ACC112 (cell line): ENCODE results near the gene PROSER2.

Experiments
- H2AFZ ChIP-seq: fragments of 200-600 bp; sonication (generic); one replicate; pipeline ENCODE4 v1.6.0; 2017; ENCODE audit warnings: antibody characterized with exemption, low read length; ENCODE audit not compliant: unreplicated experiment
- H3K27ac ChIP-seq: fragments of 200-600 bp; sonication (generic); 2 replicates; pipeline ENCODE4 v1.5.1; 2014; ENCODE audit warnings: low read depth, mild to moderate bottlenecking, antibody characterized with exemption, low read length, moderate library complexity
- H3K27me3 ChIP-seq: fragments of 200-600 bp; sonication (generic); 2 replicates; pipeline ENCODE4 v1.6.1; 2014; ENCODE audit warnings: mild to moderate bottlenecking, antibody characterized with exemption, low read length, moderate library complexity, mixed read lengths; ENCODE audit not compliant: insufficient read depth
- H3K36me3 ChIP-seq: fragments of 200-600 bp; sonication (generic); 2 replicates; pipeline ENCODE4 v1.6.1; 2016; ENCODE audit warnings: mild to moderate bottlenecking, antibody characterized with exemption, low read length, moderate library complexity, mixed read lengths; ENCODE audit not compliant: insufficient read depth
- H3K4me1 ChIP-seq: fragments of 200-600 bp; sonication (generic); one replicate; pipeline ENCODE4 v1.6.1; 2016; ENCODE audit warnings: low read length, mixed read lengths; ENCODE audit not compliant: insufficient read depth, unreplicated experiment, control insufficient read depth
- H3K4me3 ChIP-seq: fragments of 200-600 bp; sonication (generic); 2 replicates; pipeline ENCODE4 v1.5.1; 2014; ENCODE audit warnings: mild to moderate bottlenecking, low read depth, low read length
- H3K79me2 ChIP-seq: fragments of 200-600 bp; sonication (generic); one replicate; pipeline ENCODE4 v1.6.0; 2016; ENCODE audit warnings: low read length; ENCODE audit not compliant: control insufficient read depth, unreplicated experiment, insufficient read depth

PROSER2 gene

DNA sequence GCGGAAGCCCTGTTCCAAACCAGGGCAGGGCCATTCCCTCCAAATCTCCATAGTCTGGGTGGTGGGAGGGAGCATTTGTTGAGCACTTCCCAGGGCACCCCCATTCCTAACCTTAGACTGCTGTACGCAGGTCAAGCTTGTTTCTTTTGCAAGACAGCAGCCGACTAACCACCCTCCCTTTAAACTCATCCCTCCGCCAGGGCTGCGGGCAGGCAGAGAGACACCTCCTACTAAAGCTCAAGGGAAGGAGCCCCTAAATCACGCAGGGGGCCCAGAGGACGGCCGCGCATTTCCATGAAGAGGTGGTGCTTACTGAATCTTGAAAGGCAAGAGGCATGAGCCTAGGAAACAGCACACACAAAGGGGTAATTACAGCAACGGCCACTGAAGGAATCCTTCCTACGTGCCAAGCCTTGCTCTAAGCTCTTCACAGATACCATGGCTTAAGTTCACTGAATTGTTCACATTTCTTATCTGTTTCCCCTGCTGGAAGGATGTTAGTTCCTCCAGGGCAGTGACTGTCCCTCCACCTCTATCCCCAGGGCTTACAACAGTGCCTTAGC, 90.0 kb downstream of the PROSER2 start:
- Histone ChIP-seq H2AFZ (no peak overlapping the region), H3K79me2 (no peaks in the 10 kb centered on the region), H3K4me3 (no peak overlapping the region), H3K27ac (no peak overlapping the region), H3K4me1 (no peaks in the 10 kb centered on the region), H3K27me3 (no peaks in the 10 kb centered on the region), H3K36me3 (no peaks in the 10 kb centered on the region)

DNA sequence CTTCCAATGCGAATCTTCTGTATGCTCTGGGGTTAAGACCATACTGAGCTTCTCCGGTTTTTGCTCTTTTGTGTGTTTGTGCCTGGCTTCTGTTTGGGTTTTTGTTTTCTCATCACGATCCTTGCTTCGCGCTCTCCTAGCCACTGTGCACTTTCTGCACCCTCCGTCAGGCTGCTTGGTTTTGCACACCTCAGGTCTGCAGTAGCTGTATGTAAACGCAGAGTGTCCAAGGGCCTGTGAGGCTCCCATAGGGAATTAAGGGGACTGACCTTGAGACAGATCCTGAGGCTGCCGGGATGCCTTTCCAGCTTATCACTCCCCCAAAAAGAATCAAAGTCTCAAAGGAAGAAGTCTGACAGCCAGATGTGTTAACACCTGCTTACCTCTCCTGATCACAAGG, 95.2 kb downstream of the PROSER2 start:
- no peak overlapping the region for H3K27ac ChIP-seq
- H3K27me3 ChIP-seq = no peaks in the 10 kb centered on the region
- H3K4me1 ChIP-seq = no peaks in the 10 kb centered on the region
- H3K4me3 ChIP-seq = no peak overlapping the region
- H2AFZ ChIP-seq = no peak overlapping the region
- H3K36me3 ChIP-seq = peaks cover 14% of the 10 kb centered on the region
- H3K79me2 ChIP-seq = no peaks in the 10 kb centered on the region

DNA sequence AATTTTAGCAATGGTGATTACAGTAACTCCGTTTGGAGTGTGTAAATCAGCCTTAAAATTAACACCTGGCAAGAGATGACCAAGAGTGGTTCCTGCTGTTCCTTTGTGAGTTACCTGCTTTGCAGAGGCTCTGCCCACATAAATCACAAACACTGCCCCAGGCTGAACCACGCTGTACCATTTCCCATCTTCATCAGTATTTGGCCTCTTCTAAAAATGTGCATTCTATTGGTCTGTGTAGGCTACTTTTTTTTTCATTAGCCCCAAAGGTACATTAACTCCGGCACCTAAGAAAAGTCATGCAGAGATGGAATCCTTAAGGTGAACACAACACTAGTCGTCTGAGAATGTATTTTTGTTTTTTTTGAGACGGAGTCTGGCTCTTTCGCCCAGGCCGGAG, 96.1 kb downstream of the PROSER2 start:
- Histone ChIP-seq H3K4me3 (no peak overlapping the region), H2AFZ (no peak overlapping the region), H3K27me3 (no peaks in the 10 kb centered on the region), H3K4me1 (no peaks in the 10 kb centered on the region), H3K27ac (no peak overlapping the region), H3K79me2 (no peaks in the 10 kb centered on the region), H3K36me3 (peaks cover 14% of the 10 kb centered on the region)
